Stimulated activated CD8-positive, alpha-beta memory T cell treated with anti-CD3 and anti-CD28 coated beads, Interleukin-7, amount 100 ng/mL, for 4 hours (primary cell): ENCODE results near the gene SOWAHC.
"Not testable (repeated sequence)": the region's sequence is repeated elsewhere in the genome, so short reads cannot be mapped to it uniquely, and the experiment has no call there.

Experiments used
- DNase-seq, 2 donors: peaks; one replicate each; pipeline ENCODE4 v3.0.0-alpha.2; 2020; ENCODE audit warnings: low read depth in 2 of 2

The SOWAHC gene

GRCh38 chr2:109613922-109614714, at the start of gene SOWAHC, which contains the start of gene SEPTIN10:
TSS of gene SOWAHC (plus strand) at chr2:109614364. CDS start at chr2:109614490, 126 bp downstream.
TSS of gene SEPTIN10 (minus strand) at chr2:109613966. CDS start at chr2:109613827, 139 bp downstream.
- DNase-seq: peak; percentile 50 to 57

GRCh38 chr2:109575373-109575772, 38.8 kb upstream of the SOWAHC start:
- no peak for DNase-seq

DNA sequence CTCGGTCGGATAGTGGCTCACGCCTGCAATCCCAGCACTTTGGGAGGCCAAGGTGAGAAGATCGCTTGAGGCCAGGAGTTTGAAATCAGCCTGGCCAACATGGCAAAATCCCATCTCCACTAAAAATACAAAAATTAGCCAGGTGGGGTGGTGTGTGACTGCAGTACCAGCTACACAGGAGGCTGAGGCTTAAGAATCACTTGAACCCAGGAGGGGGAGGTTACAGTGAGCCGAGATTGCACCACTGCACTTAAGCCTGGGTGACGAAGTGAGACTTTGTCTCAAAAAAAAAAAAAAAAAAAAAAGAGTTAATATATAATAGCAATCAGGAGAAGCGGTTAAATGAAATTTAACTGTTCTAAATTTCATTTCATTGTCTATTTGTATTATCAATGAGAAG, 36.5 kb upstream of the SOWAHC start:
- DNase-seq: not testable (repeated sequence)

DNA sequence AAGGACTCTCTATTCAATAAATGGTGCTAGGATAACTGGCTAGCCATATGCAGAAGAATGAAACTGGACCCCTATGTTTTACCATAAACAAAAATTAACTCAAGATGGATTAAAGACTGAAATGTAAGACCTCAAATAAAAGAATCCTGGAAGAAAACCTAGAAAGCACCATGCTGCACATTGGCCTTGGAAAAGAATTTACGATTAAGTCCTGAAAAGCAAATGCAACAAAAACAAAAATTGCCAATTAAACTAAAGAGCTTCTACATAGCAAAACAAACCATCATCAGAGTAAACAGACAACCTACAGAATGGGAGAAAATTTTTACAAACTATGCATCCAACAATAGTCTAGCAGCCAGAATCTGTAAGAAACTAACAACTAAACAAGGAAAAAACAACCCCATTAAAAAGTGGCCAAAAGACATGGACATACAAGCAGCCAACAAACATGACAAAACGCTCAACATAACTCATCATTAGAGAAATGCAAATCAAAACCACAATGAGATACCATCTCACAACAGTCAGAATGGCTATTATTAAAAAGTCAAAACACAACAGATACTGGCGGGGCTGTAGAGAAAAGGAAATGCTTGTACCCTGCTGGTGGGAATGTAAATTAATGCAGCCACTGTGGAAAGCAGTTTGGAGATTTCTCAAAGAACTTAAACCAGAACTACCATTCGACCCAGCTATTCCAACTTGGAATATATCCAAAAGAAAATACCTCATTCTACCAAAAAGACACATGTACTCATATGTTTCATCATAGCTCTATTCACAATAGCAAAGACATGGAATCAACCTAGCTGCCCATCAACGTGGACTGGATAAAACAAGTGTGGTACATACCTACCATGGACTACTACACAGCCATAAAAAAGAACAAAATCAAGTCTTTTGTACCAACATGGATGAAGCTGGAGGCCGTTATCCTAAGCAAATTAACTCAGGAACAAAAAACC, 31.0 kb upstream of the SOWAHC start:
- no peak for DNase-seq

GRCh38 chr2:109586687-109587086, 27.5 kb upstream of the SOWAHC start:
- no peak for DNase-seq

DNA sequence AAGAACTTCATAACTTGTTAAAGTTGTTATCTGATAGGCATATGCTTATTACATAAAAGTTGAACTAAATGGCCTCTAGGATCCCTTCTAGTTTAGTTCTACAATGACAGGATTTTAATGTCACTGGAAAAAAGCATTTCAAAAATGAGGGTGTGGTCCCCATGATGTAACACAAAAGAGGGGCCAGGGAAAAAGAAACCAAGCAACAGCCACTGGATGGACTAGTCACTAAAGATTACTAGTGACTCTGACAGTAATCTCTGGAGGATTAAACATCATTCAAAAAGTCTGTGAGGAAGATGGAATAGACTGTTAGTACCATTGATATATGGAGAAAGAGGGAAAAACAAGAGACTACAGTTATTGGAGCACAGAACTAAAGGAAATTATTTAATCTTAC, 23.0 kb upstream of the SOWAHC start:
- DNase-seq: no peak

DNA sequence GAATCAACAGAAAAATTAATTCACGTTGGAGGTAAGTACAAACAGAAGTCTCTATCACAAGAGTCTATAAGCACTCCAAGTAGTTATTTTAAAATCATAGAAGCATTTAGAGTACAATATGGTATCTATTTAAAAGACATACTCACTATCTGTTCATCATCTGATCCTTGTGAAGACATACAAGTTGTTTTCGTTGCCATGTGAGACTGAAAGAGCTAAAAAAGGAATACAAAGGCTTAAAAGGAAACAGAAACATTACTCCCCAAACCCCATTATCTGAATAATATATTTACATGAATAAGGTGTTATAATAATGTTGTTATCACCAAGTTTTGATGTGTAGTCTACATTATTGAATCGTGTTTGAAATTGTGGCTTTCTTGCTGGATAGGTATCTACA, 21.3 kb upstream of the SOWAHC start:
- no peak for DNase-seq

- DNase-seq: no peak
These were observed 19.8 kb upstream of the SOWAHC start for GRCh38 chr2:109594246-109594885.

DNA sequence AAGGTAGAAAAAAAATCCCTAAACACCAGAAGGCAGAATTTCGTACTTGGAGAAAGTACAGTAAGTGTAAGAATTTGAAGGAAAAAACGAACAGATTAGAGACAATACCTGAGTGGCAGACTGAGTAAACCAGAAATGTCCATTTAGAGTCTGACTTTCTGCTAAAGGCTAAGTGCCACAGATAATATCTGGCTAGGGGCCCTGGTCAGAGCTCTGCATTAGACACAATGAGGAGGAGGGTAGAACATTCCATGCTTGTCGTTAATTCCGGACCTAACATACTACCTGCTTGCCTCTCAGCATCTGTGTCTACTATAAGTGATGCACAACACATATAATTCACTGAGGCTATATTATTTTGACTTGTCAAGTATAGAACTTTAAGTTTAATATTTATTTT, 18.5 kb upstream of the SOWAHC start:
- DNase-seq: no peak

- no peak for DNase-seq
These were observed 16.9 kb upstream of the SOWAHC start for GRCh38 chr2:109597283-109597682.

DNA sequence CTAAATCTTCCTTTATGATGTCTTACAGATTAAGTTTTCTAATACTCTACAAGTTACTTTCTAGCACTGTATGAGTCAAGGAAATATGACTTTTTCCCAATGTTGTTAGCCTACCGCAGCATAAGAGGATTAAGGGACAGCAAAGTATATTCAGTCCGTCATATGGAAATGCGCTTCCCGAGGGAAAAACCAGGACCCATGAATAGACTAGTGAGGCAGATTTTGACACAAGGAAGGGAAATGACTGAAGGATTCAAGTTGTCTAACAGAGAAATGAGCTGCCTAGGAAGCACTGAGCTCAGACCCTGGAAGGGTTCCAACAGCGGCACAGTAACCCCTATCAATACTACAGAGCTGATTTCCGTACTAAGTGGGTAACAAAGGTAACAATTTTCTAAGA, 12.4 kb upstream of the SOWAHC start:
- no peak for DNase-seq

GRCh38 chr2:109602617-109603188, 11.5 kb upstream of the SOWAHC start:
- no peak for DNase-seq

DNA sequence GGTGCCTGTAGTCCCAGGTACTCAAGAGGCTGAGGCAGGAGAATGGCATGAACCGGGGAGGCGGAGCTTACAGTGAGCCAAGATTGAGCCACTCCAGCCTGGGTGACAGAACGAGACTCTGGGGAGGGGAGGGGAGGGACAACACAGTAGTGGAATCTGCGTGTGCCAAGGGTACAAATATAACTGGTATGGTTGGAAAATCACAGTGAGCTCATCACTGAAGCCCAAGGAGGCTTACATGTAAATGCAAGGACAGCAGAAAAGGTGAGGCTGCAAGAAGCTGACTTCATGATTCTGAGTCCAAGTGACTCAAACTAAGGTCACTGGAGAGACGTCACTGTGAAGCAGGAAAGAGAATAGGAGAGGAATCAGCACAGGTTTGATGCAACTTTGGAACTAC, 9.6 kb upstream of the SOWAHC start:
- no peak for DNase-seq

GRCh38 chr2:109607766-109608165, 6.4 kb upstream of the SOWAHC start:
- no peak for DNase-seq

- DNase-seq: no peak
These were observed 4.7 kb upstream of the SOWAHC start for GRCh38 chr2:109609352-109610024.

GRCh38 chr2:109611467-109612095, 2.6 kb upstream of the SOWAHC start:
- no peak for DNase-seq

DNA sequence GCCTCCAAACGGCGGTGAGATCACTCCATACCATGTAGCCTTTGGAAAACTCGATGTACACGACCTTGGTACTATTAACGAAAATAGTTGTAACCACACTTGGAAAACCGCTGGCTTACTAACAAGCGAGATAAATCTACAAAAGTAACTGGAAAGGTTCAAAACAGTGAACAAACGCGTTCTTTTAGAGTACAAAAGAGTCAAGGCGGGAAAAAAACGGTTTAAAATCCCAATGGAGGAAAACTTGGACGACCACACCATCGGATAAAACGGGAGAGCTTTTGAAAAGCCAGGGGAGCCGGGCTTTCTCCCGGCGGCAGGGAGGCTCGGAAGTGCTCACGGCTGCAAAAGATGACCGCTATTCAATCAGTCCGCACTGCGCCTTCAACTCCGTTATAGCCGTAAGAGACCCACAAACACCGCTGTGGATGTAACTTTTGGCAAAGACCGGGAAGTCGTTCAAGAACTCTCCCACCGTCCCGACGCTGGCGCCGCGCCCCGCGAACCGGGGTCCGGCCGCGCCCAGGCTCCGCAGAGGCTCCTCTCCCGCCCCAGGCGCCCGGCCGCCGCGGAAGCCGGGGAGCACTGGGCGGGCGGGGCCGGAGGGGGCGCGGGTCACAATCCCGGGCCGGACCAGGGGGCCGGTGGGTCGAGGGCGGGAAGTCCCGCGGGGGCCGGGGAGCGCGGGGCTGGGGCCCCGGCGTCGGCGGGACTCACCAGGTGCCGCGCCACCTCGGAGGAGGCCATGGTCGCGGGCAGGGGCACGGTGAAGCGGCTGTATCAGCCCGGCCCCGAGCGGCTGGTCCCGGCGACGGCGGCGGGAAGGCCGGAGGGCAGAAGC, 863 bp upstream of the SOWAHC start:
- no peak for DNase-seq

GRCh38 chr2:109614715-109615636, 812 bp downstream of the SOWAHC start:
- no peak for DNase-seq
